Panc1 (cell line): Measurements from ENCODE around the gene CTRB2. TPM values are rescaled to one million over a fixed set of nuclear protein-coding genes. Genes with fewer than 3 reads are reported as not detected.

ENCODE experiments used
- ATAC-seq: fragments of 200-7000 bp; cut with Tn5 transposase; 2 replicates; pipeline ENCODE4 v1.9.1; 2020; ENCODE audit warnings: mild to moderate bottlenecking, moderate library complexity
- BruUV-seq: library from RNA; stranded (reverse); fragments of 400-500 nt; replicated peaks from 2 replicates; lab custom pipeline; 2021; lab: Mats Ljungman, UMichigan
- CTCF ChIA-PET: fragments of 300-600 bp; sonication (Branson Sonifier 250); formaldehyde crosslinking; loops from one replicate; lab custom pipeline; 2022; ENCODE audit warnings: antibody characterized with exemption; lab: Charles Lee
- POLR2A ChIA-PET: fragments of 300-600 bp; sonication (Branson Sonifier 250); formaldehyde crosslinking; loops from one replicate; lab custom pipeline; 2022; ENCODE audit warnings: antibody characterized with exemption; lab: Charles Lee
- DNase-seq: peaks from one replicate; pipeline ENCODE4 v3.0.0-alpha.2; 2010; ENCODE audit warnings: low read depth, low spot score
- H3K27ac ChIP-seq: 2 replicates; pipeline ENCODE4 v1.5.1; 2011; ENCODE audit warnings: mild to moderate bottlenecking, low read length, inconsistent platforms
- H3K27me3 ChIP-seq: fragments of 200-500 bp; sonication (Bioruptor generic); 2 replicates; pipeline ENCODE4 v1.6.0; 2014; ENCODE audit warnings: low read length, inconsistent platforms; ENCODE audit not compliant: control insufficient read depth, insufficient read depth
- H3K36me3 ChIP-seq: fragments of 200-500 bp; sonication (Bioruptor generic); 2 replicates; pipeline ENCODE4 v1.5.1; 2014; ENCODE audit warnings: inconsistent platforms, mild to moderate bottlenecking, low read length, moderate library complexity; ENCODE audit not compliant: control insufficient read depth, insufficient read depth
- H3K4me1 ChIP-seq: 2 replicates; pipeline ENCODE4 v1.5.1; 2011; ENCODE audit warnings: inconsistent platforms, mild to moderate bottlenecking, low read length, moderate library complexity; ENCODE audit not compliant: control insufficient read depth, insufficient read depth
- H3K4me3 ChIP-seq, 2 experiments: 2 replicates each; pipeline ENCODE4 v1.5.1; 2011 to 2012; ENCODE audit warnings: low read depth in 2 of 2, low read length in 2 of 2, mild to moderate bottlenecking in 2 of 2, inconsistent platforms in 1 of 2, moderate library complexity in 1 of 2
- H3K9me3 ChIP-seq: fragments of 200-500 bp; sonication (Bioruptor generic); 2 replicates; pipeline ENCODE4 v1.5.1; 2014; ENCODE audit warnings: low read depth, mild to moderate bottlenecking, inconsistent platforms, low read length, moderate library complexity; ENCODE audit not compliant: control insufficient read depth, insufficient read depth
- CTCF ChIP-seq: fragments of 450-650 bp; IDR thresholded peaks from 2 replicates; pipeline ENCODE4 v1.5.1; 2017; ENCODE audit warnings: mild to moderate bottlenecking
- POLR2AphosphoS5 ChIP-seq: IDR thresholded peaks from 2 replicates; pipeline ENCODE4 v1.6.1; 2012; ENCODE audit warnings: mild to moderate bottlenecking, low read depth, low read length, moderate library complexity
- REST ChIP-seq, 2 experiments: IDR thresholded peaks; 2 replicates each; pipeline ENCODE4 v1.6.1; 2011 to 2012; ENCODE audit warnings: low read depth in 2 of 2, control low read depth in 1 of 2, low read length in 1 of 2, mild to moderate bottlenecking in 1 of 2, moderate library complexity in 1 of 2; ENCODE audit not compliant: insufficient read depth in 1 of 2
- SIN3A ChIP-seq: IDR thresholded peaks from 2 replicates; pipeline ENCODE4 v1.6.1; 2012; ENCODE audit warnings: low read depth, mild to moderate bottlenecking, low read length, moderate library complexity, borderline replicate concordance; ENCODE audit not compliant: insufficient read depth
- TCF7L2 ChIP-seq: IDR thresholded peaks from 2 replicates; pipeline ENCODE4 v1.6.1; 2011; ENCODE audit warnings: mild to moderate bottlenecking, low read depth, low read length, inconsistent platforms
- in situ Hi-C: cut with HindIII; loops from 2 replicates; pipeline ENCODE4 v1.10.0; 2016; ENCODE audit warnings: low sequenced_read_pairs, low pct_unique_long_range_greater_than_20kb
- intact Hi-C: fragments of 100-400 bp; cut with micrococcal nuclease; formaldehyde crosslinking; loops from one replicate; pipeline ENCODE4 v1.10.0; 2022; ENCODE audit not compliant: unreplicated experiment
- total RNA-seq: library from RNA; stranded (reverse); gene quantifications from one replicate; pipeline ENCODE4 v1.2.1, GENCODE V29; 2021; ENCODE audit not compliant: unreplicated experiment

CTRB2 gene
- total RNA-seq, 1 experiment from 2014 or later: 5.0 TPM

GRCh38 chr16:75203096-75203495, 3.9 kb downstream of the CTRB2 start:
- in situ Hi-C loops (no loop called here), intact Hi-C loops (no loop called here)
- Histone ChIP-seq H3K27ac (no peak overlapping the region), H3K4me1 (no peaks in the 10 kb centered on the region), H3K27me3 (no peaks in the 10 kb centered on the region), H3K9me3 (no peaks in the 10 kb centered on the region), H3K36me3 (no peaks in the 10 kb centered on the region), H3K4me3 (no peak overlapping the region)
- BruUV-seq: no TSS peak
- ChIA-PET CTCF (interaction anchor here (0.7 kb wide), 1 partner anchor 22 kb away, joined by 14 read pairs; no protein-coding TSS in a partner anchor), POLR2A (no interaction called here)
- ATAC-seq (no peak), DNase-seq (no peak)
- TF ChIP-seq REST (IDR thresholded peaks at IDR 0.05; ENCODE audit: insufficient read depth in 1 of 2, low read depth in 2 of 2, low read length in 1 of 2) (no peak), SIN3A (no peak), TCF7L2 (no peak), POLR2AphosphoS5 (no peak), CTCF (no peak)

GRCh38 chr16:75202069-75202590, 4.8 kb downstream of the CTRB2 start:
- in situ Hi-C loops: no loop called here
- intact Hi-C loops: no loop called here
- no peak overlapping the region for H3K27ac ChIP-seq
- ATAC-seq (no peak), DNase-seq (no peak)
- H3K27me3 ChIP-seq: no peaks in the 10 kb centered on the region
- TF ChIP-seq SIN3A (no peak), CTCF (no peak), REST (IDR thresholded peaks at IDR 0.05; ENCODE audit: insufficient read depth in 1 of 2, low read depth in 2 of 2, low read length in 1 of 2) (no peak), TCF7L2 (no peak), POLR2AphosphoS5 (no peak)
- CTCF ChIA-PET: interaction anchor here (0.5 kb wide), 1 partner anchor 16 kb away, joined by 3 read pairs; no protein-coding TSS in a partner anchor
- H3K9me3 ChIP-seq: no peaks in the 10 kb centered on the region
- POLR2A ChIA-PET: no interaction called here
- no peaks in the 10 kb centered on the region for H3K4me1 ChIP-seq
- no TSS peak for BruUV-seq
- H3K4me3 ChIP-seq: no peak overlapping the region
- H3K36me3 ChIP-seq: no peaks in the 10 kb centered on the region
